Measurements from ENCODE around the gene PHAX. TPM values are rescaled to one million over a fixed set of nuclear protein-coding genes. Genes with fewer than 3 reads are reported as not detected.
A peak's percentile ranks its signal among the peaks of the same experiment; 100 is the strongest.

Gene PHAX
- total RNA-seq, 1 donor from 2014 or later: 54.7 TPM

- no peak for TF ChIP-seq CTCF (conservative IDR thresholded peaks at IDR 0.05; ENCODE audit: low read depth, low read length)
- no peak overlapping the region for H3K4me3 ChIP-seq (ENCODE audit: low read depth, low read length)
- DNase-seq (ENCODE audit: low read depth): peak; percentile 86
Observed at GRCh38 chr5:126624534-126624933, 23.8 kb downstream of the PHAX start.

- H3K4me3 ChIP-seq (ENCODE audit: low read depth, low read length): no peak overlapping the region
- DNase-seq (ENCODE audit: low read depth): no peak
- no peak for TF ChIP-seq CTCF (conservative IDR thresholded peaks at IDR 0.05; ENCODE audit: low read depth, low read length)
Observed at GRCh38 chr5:126628102-126628501, 27.4 kb downstream of the PHAX start.

GRCh38 chr5:126631920-126632319 lies 31.2 kb downstream of the PHAX start:
- no peak for TF ChIP-seq CTCF (conservative IDR thresholded peaks at IDR 0.05; ENCODE audit: low read depth, low read length)
- DNase-seq (ENCODE audit: low read depth): no peak
- no peak overlapping the region for H3K4me3 ChIP-seq (ENCODE audit: low read depth, low read length)

GRCh38 chr5:126633552-126633951 lies 32.8 kb downstream of the PHAX start:
- DNase-seq (ENCODE audit: low read depth): no peak
- H3K4me3 ChIP-seq (ENCODE audit: low read depth, low read length): no peak overlapping the region
- no peak for TF ChIP-seq CTCF (conservative IDR thresholded peaks at IDR 0.05; ENCODE audit: low read depth, low read length)

- no peak overlapping the region for H3K4me3 ChIP-seq (ENCODE audit: low read depth, low read length)
- DNase-seq (ENCODE audit: low read depth): no peak
- no peak for TF ChIP-seq CTCF (conservative IDR thresholded peaks at IDR 0.05; ENCODE audit: low read depth, low read length)
Observed at GRCh38 chr5:126635585-126635984, 34.8 kb downstream of the PHAX start.

GRCh38 chr5:126636956-126637355 lies 36.2 kb downstream of the PHAX start:
- no peak for TF ChIP-seq CTCF (conservative IDR thresholded peaks at IDR 0.05; ENCODE audit: low read depth, low read length)
- DNase-seq (ENCODE audit: low read depth): no peak
- H3K4me3 ChIP-seq (ENCODE audit: low read depth, low read length): no peak overlapping the region

GRCh38 chr5:126640866-126641265 lies 40.1 kb downstream of the PHAX start:
- no peak for TF ChIP-seq CTCF (conservative IDR thresholded peaks at IDR 0.05; ENCODE audit: low read depth, low read length)
- DNase-seq (ENCODE audit: low read depth): no peak
- H3K4me3 ChIP-seq (ENCODE audit: low read depth, low read length): no peak overlapping the region

Measured in epithelial cell of proximal tubule (primary cell).